Measurements from ENCODE around the gene IRS1.

The IRS1 gene

GRCh38 chr2:226699321-226699720 is 100.3 kb downstream of the IRS1 start:
- TF ChIP-seq SIN3A (IDR thresholded peaks at IDR 0.05; ENCODE audit: borderline replicate concordance, insufficient read depth, low read length) (no peak), TAF1 (IDR thresholded peaks at IDR 0.05; ENCODE audit: borderline replicate concordance, insufficient read depth, low read length) (no peak), REST (IDR thresholded peaks at IDR 0.05; ENCODE audit: insufficient read depth in 1 of 2, low read depth in 2 of 2, low read length in 2 of 2) (no peak), POLR2AphosphoS5 (IDR thresholded peaks at IDR 0.05; ENCODE audit: low read depth, low read length) (no peak), FOXP2 (optimal IDR thresholded peaks at IDR 0.05; ENCODE audit: borderline replicate concordance, extremely low read depth, extremely low read length, insufficient read depth) (no peak)

- no peak for TF ChIP-seq TAF1 (IDR thresholded peaks at IDR 0.05; ENCODE audit: borderline replicate concordance, insufficient read depth, low read length)
- no peak for TF ChIP-seq FOXP2 (optimal IDR thresholded peaks at IDR 0.05; ENCODE audit: borderline replicate concordance, extremely low read depth, extremely low read length, insufficient read depth)
- no peak for TF ChIP-seq REST (IDR thresholded peaks at IDR 0.05; ENCODE audit: insufficient read depth in 1 of 2, low read depth in 2 of 2, low read length in 2 of 2)
- TF ChIP-seq POLR2AphosphoS5 (IDR thresholded peaks at IDR 0.05; ENCODE audit: low read depth, low read length), result no peak
- no peak for TF ChIP-seq SIN3A (IDR thresholded peaks at IDR 0.05; ENCODE audit: borderline replicate concordance, insufficient read depth, low read length)
Observed at GRCh38 chr2:226698671-226699070, 100.9 kb downstream of the IRS1 start.

DNA sequence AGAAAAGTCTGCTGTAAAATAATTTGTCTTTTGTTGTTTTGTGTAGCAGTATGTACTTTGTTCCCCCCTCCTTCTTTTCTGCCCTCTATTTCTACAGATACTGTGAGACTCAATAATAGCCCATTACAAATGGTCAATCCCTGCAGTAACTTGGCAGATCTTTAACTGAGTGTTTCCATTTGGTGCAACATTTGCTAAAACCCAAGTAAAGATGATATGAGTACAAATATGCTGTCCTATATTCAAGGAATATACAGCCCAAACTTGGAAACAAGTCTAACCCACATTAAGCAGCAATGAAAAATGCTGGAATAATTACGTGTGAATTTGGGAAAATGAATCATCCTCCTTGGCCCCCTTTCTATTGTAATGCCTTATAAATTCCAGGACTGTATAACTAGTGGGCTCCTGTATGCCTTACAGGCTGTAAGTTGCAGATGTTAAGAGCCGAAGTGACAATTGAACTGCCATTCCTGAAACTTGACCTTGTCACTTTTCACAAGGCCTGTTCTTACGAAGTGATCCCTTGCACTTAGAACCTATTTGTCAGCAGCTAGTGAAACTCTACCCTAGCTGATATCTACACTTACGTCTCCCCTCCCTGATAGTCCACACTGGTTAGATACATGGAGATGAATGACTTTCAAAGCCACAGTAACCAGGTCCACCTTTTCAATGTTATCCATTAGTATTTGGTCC is 104.9 kb downstream of the IRS1 start:
- no peak for TF ChIP-seq REST (IDR thresholded peaks at IDR 0.05; ENCODE audit: insufficient read depth in 1 of 2, low read depth in 2 of 2, low read length in 2 of 2)
- TF ChIP-seq SIN3A (IDR thresholded peaks at IDR 0.05; ENCODE audit: borderline replicate concordance, insufficient read depth, low read length), result no peak
- TF ChIP-seq POLR2AphosphoS5 (IDR thresholded peaks at IDR 0.05; ENCODE audit: low read depth, low read length), result no peak
- TF ChIP-seq FOXP2 (optimal IDR thresholded peaks at IDR 0.05; ENCODE audit: borderline replicate concordance, extremely low read depth, extremely low read length, insufficient read depth), result no peak
- no peak for TF ChIP-seq TAF1 (IDR thresholded peaks at IDR 0.05; ENCODE audit: borderline replicate concordance, insufficient read depth, low read length)

DNA sequence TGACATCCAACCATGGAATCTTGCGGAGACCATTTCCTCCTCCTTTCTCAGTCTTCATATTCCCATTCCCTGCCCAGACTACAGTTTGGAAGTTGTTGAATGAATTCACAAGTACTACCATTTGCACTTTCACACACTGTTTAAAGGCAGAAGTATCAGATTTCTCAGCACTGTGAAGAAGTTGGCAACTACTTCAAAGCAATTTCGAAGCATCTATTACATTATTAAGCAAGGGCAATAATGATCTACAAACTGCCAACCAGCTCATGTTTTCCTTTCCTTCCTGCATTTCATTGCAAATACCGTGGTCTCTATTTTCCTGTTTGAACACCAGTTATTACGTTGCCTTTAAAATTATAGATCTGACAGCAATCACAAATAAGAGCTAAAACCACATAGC is 105.5 kb downstream of the IRS1 start:
- TF ChIP-seq REST (IDR thresholded peaks at IDR 0.05; ENCODE audit: insufficient read depth in 1 of 2, low read depth in 2 of 2, low read length in 2 of 2), result no peak
- TF ChIP-seq FOXP2 (optimal IDR thresholded peaks at IDR 0.05; ENCODE audit: borderline replicate concordance, extremely low read depth, extremely low read length, insufficient read depth), result no peak
- TF ChIP-seq SIN3A (IDR thresholded peaks at IDR 0.05; ENCODE audit: borderline replicate concordance, insufficient read depth, low read length), result no peak
- no peak for TF ChIP-seq TAF1 (IDR thresholded peaks at IDR 0.05; ENCODE audit: borderline replicate concordance, insufficient read depth, low read length)
- TF ChIP-seq POLR2AphosphoS5 (IDR thresholded peaks at IDR 0.05; ENCODE audit: low read depth, low read length), result no peak
